ENCODE data around the gene SLC16A2. TPM values are rescaled to one million over a fixed set of nuclear protein-coding genes. Genes with fewer than 3 reads are reported as not detected.
"Not testable (repeated sequence)": the region's sequence is repeated elsewhere in the genome, so short reads cannot be mapped to it uniquely, and the experiment has no call there.

SLC16A2 gene
- total RNA-seq, 1 experiment from 2014 or later = 25.4 TPM

- no peak for DNase-seq (ENCODE audit: low read depth)
These were observed 85.2 kb downstream of the SLC16A2 start for GRCh38 chrX:74506317-74507115.

- DNase-seq (ENCODE audit: low read depth) = no peak
These were observed 85.9 kb downstream of the SLC16A2 start for GRCh38 chrX:74507191-74507590.

- no peak for DNase-seq (ENCODE audit: low read depth)
These were observed 88.7 kb downstream of the SLC16A2 start for GRCh38 chrX:74509989-74510388.

GRCh38 chrX:74510401-74510800 is 89.1 kb downstream of the SLC16A2 start:
- no peak for DNase-seq (ENCODE audit: low read depth)

GRCh38 chrX:74511704-74512103 is 90.4 kb downstream of the SLC16A2 start:
- no peak for DNase-seq (ENCODE audit: low read depth)

- DNase-seq (ENCODE audit: low read depth) = no peak
These were observed 93.1 kb downstream of the SLC16A2 start for GRCh38 chrX:74514384-74514783.

- DNase-seq (ENCODE audit: low read depth) = no peak
These were observed 94.1 kb downstream of the SLC16A2 start for GRCh38 chrX:74515356-74515755.

GRCh38 chrX:74516013-74516412 is 94.7 kb downstream of the SLC16A2 start:
- DNase-seq (ENCODE audit: low read depth) = not testable (repeated sequence)

- no peak for DNase-seq (ENCODE audit: low read depth)
These were observed 98.6 kb downstream of the SLC16A2 start for GRCh38 chrX:74519870-74520269.

- no peak for DNase-seq (ENCODE audit: low read depth)
These were observed 99.0 kb downstream of the SLC16A2 start for GRCh38 chrX:74520291-74520690.

- DNase-seq (ENCODE audit: low read depth) = no peak
These were observed 99.6 kb downstream of the SLC16A2 start for GRCh38 chrX:74520896-74521295.

- peak; percentile 71 for DNase-seq (ENCODE audit: low read depth)
These were observed 100.9 kb downstream of the SLC16A2 start for GRCh38 chrX:74521961-74522751.

- peak; percentile 18 for DNase-seq (ENCODE audit: low read depth)
These were observed 101.9 kb downstream of the SLC16A2 start for GRCh38 chrX:74523224-74523623.

- DNase-seq (ENCODE audit: low read depth) = peak; percentile 29
These were observed 102.8 kb downstream of the SLC16A2 start for GRCh38 chrX:74523870-74524735.

GRCh38 chrX:74525116-74525515 is 103.8 kb downstream of the SLC16A2 start:
- no peak for DNase-seq (ENCODE audit: low read depth)

- DNase-seq (ENCODE audit: low read depth) = no peak
These were observed 105.5 kb downstream of the SLC16A2 start for GRCh38 chrX:74526764-74527163.

GRCh38 chrX:74527350-74527749 is 106.1 kb downstream of the SLC16A2 start:
- DNase-seq (ENCODE audit: low read depth) = no peak

- DNase-seq (ENCODE audit: low read depth) = no peak
These were observed 108.0 kb downstream of the SLC16A2 start for GRCh38 chrX:74529311-74529710.

GRCh38 chrX:74531081-74531480 is 109.8 kb downstream of the SLC16A2 start:
- DNase-seq (ENCODE audit: low read depth) = no peak

- DNase-seq (ENCODE audit: low read depth) = peak; percentile 84
These were observed 113.3 kb downstream of the SLC16A2 start for GRCh38 chrX:74534569-74535038.

- DNase-seq (ENCODE audit: low read depth) = no peak
These were observed 113.8 kb downstream of the SLC16A2 start for GRCh38 chrX:74535086-74535407.
